GM10266 (cell line): ENCODE measurements around the gene STX8.
"Not testable (repeated sequence)": the region's sequence is repeated elsewhere in the genome, so short reads cannot be mapped to it uniquely, and the experiment has no call there.

ENCODE experiments used
- DNase-seq: peaks from one replicate; pipeline ENCODE4 v3.0.0; 2012; ENCODE audit errors: extremely low spot score
- TF ChIP-seq, protein P1 (sequence below): IDR thresholded peaks from 2 replicates; pipeline ENCODE4 v1.5.1; 2012; ENCODE audit warnings: mild to moderate bottlenecking, low read depth; ENCODE audit not compliant: control insufficient read depth, insufficient read depth; ENCODE audit errors: missing control alignments

STX8 gene

DNA sequence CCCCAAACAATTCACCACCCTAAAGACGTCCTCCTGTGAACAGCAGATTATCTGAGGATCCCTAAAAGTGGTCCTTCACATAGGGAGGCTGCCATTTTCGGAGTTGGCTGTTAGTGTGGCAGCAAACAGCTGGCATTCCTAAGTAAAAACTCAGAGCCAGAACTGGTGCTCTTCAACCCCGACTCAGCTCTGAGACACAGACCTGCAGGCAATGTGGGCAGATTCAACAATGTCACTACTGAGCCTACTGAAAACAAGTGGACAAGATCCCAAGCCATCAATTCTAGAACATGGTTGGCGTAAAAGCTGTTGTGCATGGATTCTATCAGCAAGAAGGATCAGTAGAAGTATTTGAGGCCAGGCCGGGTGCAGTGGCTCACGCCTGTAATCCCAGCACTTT is 307.1 kb downstream of the STX8 start:
- DNase-seq, result no peak
- TF ChIP-seq, protein P1, sequence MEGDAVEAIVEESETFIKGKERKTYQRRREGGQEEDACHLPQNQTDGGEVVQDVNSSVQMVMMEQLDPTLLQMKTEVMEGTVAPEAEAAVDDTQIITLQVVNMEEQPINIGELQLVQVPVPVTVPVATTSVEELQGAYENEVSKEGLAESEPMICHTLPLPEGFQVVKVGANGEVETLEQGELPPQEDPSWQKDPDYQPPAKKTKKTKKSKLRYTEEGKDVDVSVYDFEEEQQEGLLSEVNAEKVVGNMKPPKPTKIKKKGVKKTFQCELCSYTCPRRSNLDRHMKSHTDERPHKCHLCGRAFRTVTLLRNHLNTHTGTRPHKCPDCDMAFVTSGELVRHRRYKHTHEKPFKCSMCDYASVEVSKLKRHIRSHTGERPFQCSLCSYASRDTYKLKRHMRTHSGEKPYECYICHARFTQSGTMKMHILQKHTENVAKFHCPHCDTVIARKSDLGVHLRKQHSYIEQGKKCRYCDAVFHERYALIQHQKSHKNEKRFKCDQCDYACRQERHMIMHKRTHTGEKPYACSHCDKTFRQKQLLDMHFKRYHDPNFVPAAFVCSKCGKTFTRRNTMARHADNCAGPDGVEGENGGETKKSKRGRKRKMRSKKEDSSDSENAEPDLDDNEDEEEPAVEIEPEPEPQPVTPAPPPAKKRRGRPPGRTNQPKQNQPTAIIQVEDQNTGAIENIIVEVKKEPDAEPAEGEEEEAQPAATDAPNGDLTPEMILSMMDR, result no peak

- no peak for DNase-seq
- TF ChIP-seq, protein P1, result no peak
Observed at GRCh38 chr17:9266697-9267117, 308.9 kb downstream of the STX8 start.

DNA sequence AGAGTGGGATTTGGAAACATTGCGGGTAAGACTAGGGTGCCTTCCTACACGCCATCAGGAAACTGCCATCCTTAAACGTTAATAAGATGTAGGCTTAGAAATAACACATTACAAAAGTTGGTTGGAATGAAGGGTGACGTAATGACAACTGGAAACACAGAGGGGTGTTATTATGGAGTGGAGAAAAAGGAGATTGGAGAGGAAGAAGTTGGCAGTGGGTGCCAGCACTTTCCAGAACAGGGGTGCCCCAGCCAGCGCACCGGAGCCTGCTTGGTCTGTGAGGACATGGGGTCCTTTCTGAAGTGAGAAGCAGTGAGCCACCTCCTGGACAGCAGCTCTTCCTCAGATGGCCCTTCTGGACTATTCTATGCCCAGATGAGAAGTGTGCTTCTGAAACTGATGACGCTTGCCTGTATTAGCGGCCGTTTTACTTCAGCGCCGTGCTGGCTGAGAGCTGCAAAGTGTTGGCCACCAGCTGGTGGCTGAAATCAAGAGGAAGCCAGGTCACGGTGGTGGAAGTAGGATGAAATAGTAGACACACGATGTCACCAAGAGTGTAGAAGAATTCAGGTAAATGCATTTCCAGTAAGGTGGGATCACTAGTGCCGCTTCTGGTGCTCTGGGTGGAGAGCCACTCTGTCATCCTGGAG is 309.5 kb downstream of the STX8 start:
- TF ChIP-seq, protein P1, result no peak
- DNase-seq, result no peak

DNA sequence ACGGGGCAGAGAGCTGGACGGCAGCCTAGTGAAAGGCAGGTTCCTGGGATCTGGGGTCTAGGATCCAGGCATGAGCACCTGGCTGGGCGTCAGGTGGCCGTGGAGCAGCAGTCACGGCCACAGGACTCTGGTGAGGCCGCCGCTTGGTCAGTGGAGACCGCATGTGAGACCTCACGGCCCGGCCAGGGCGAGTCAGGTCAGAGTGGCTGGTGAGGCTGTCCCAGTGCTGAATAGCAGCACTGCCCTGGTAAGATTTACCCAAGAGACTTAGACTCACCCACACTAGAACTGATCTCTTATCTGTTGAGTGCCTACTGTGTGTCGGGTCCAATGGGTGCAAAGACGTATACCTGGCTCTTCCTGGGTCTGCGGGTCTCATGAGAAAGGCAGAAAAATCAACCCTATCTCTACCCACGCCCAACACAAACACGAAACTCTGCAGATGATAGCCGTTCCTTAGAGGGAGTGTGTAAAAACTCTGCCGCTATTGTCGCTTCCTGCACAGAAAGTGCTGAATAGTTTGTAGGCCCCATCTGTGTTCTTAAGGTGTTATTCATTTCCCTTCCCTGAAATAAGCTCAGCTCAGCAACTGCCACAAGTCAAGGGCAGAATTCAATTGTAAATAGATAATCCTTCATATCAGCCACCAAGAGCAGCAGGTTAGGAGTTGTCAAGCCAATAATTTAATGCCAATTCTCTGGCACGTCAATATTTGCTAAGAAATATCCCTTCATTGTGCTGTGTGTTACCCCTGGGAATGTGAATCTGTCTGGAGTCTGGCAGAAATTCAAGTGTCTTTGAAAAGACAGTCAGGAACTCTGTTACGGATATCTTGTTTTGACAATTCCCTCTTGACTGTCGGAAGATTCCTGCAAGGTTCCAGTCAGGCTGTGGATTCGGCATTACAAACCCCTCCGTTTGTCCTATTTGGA is 314.3 kb downstream of the STX8 start:
- DNase-seq, result no peak
- TF ChIP-seq, protein P1, result no peak

DNA sequence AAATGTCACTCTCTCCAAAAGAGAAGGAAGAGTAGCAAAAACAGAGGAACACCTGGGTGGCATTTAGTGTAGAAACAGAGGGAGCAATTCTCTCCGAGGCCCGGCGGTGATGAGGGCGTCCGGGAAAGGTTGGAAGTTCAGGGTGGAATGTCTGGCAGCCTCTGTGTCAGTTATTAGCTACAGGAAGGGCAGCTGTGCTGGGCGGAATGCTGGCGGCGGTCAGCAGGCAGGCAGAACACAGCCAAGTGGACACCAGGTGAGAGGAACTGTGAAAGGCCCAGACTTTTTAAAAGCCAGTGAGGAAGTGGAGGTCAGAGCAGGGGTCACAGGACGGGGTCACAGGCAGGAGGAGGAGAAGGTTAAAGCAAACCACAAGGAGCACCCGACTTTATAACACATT is 316.2 kb downstream of the STX8 start:
- no peak for DNase-seq
- TF ChIP-seq, protein P1, result no peak

DNA sequence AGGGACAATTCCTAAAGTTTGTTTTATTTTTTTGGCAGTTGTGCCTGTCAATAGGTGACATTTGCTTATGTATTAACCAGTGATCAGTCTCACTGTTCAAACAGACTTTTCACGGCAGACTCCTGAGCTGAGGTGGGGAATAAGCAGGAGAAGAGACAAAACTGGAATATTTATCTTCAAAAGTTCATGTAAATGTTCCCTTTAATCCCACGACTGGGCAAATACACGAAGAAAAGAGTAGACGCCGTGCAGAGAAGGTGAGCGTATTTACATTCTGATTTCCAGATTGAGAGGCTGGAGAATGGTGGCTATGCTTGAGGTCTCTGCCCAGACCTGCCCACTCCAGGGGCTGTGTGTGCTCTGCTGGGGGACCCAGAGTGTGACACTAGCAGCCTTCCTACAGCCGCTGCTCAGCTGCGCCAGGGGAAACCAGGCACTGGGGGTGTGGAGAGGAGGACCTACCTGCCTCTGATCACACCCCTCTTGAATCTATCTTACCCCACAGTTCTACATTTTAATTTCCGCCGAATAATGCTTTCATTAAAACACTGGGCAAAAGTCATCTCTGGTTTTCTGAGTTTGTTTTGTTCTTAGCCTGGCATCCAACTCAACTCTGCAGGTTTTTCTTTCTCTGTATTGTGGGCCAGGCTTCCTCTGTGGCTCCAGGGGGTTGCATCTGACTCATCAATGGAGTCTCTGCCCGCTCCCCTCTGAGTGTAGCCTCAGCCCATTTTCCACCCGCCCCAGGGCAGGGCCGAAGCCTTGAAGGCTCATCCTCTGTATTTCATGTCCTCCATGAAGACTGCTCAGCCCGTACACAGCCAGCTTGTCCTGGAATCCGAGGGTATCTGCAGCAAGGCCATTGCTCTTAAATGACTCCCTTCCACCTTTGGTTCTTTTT is 317.3 kb downstream of the STX8 start:
- TF ChIP-seq, protein P1, result no peak
- no peak for DNase-seq

DNA sequence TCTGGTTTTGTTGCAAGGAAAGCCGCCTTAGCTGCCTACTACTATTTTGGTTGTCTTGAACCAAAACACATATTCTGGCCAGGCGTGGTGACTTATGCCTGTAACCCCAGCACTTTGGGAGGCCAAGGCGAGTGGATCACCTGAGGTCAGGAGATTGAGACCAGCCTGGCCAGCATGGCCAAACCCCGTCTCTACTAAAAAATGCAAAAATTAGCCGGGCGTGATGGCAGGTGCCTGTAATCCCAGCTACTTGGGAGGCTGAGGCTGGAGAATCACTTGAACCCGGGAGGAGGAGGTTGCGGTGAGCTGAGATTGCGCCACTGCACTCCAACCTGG is 318.0 kb downstream of the STX8 start:
- not testable (repeated sequence) for DNase-seq
